ENCODE data around the gene STK17B. TPM values are rescaled to one million over a fixed set of nuclear protein-coding genes. Genes with fewer than 3 reads are reported as not detected.
A peak's percentile ranks its signal among the peaks of the same experiment; 100 is the strongest.

Gene STK17B
- total and polyA plus RNA-seq, 10 donors = 48.7 to 248 (median 186) TPM

DNA sequence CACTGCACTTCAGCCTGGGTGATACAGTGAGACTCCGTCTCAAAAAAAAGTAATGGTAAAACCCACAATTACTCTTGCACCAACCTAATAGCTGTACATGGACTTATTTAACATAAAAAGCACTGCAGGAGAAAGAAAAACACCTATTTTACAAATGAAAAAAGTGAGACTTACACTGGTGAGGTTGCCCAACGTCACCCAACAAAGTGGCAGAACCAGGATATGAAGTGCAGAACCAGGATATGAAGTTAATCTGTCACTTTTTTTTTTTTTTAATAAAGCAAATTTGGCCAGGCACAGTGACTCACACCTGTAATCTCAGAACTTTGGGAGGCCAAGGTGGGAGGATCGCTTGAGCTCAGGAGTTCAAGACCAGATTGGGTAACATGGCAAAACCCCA, 13.5 kb upstream of the STK17B start:
- WGBS, 5 donors = 85 to 93% (median 90%) methylated on average over 3 of the region's 3 CpGs
- H3K4me1 ChIP-seq = peaks cover 5 to 75% (median 27%) of the 10 kb centered on the region in 6 donors
- no peaks in the 10 kb centered on the region for H3K27me3 ChIP-seq (replicated peaks in 1 of 7)
- DNase-seq = no peak
- H3K9me3 ChIP-seq = peaks cover 0 to 4% (median 0%) of the 10 kb centered on the region in 8 donors
- intact Hi-C loops (cut with DNase I; ENCODE audit: low total_unique reads) = no loop called here
- H3K36me3 ChIP-seq = no peaks in the 10 kb centered on the region
- no peak overlapping the region for H3K4me3 ChIP-seq
- peak overlapping the region in 7 of 8 donors; percentile 46 to 87 (median 80) for H3K27ac ChIP-seq
- TF ChIP-seq POLR2AphosphoS5 (IDR thresholded peaks at IDR 0.05) = no peak
- TF ChIP-seq POLR2A (IDR thresholded peaks at IDR 0.05) = no peak
- TF ChIP-seq, protein P1, sequence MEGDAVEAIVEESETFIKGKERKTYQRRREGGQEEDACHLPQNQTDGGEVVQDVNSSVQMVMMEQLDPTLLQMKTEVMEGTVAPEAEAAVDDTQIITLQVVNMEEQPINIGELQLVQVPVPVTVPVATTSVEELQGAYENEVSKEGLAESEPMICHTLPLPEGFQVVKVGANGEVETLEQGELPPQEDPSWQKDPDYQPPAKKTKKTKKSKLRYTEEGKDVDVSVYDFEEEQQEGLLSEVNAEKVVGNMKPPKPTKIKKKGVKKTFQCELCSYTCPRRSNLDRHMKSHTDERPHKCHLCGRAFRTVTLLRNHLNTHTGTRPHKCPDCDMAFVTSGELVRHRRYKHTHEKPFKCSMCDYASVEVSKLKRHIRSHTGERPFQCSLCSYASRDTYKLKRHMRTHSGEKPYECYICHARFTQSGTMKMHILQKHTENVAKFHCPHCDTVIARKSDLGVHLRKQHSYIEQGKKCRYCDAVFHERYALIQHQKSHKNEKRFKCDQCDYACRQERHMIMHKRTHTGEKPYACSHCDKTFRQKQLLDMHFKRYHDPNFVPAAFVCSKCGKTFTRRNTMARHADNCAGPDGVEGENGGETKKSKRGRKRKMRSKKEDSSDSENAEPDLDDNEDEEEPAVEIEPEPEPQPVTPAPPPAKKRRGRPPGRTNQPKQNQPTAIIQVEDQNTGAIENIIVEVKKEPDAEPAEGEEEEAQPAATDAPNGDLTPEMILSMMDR (IDR thresholded peaks at IDR 0.05 in 8 of 11, conservative IDR thresholded peaks at IDR 0.05 in 3 of 11) = no peak

DNA sequence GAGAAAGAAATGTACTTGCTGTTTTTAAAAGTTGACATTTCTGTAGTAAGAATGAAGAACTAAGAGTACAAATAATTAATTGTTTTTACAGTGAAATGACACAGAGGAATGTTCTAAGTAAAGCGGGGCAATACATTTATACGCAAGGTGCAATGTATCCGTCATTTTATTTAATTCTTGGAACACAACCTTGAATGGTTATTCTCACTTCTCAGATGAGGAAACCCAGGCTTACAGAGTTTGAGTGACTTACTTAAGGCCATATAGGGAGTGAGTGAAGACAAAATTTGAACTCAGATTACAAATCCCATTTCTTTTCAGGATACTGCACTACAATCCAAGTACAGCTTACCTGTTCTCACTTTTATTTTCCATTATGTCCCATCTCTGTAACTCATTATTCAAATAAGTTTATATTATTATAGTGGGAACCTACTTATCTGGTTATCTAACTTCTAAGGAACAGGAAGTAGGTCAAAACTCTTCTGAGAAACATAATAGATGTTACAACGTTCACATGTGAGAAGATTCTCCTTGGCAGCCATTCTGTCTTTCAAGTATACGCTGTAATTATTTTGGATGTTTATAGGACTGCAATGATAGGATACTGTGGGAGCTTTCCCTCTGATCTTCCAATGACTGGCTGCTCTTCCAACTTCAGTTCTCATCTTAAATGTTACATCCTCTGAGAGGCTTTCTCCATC, 12.3 kb upstream of the STK17B start:
- TF ChIP-seq POLR2A (IDR thresholded peaks at IDR 0.05) (no peak), POLR2AphosphoS5 (IDR thresholded peaks at IDR 0.05) (no peak)
- TF ChIP-seq, protein P1 (IDR thresholded peaks at IDR 0.05 in 8 of 11, conservative IDR thresholded peaks at IDR 0.05 in 3 of 11) = no peak
- Histone ChIP-seq H3K27ac (peak overlapping the region; percentile 44 to 87 (median 77)), H3K9me3 (peaks cover 0 to 4% (median 0%) of the 10 kb centered on the region in 8 donors), H3K36me3 (no peaks in the 10 kb centered on the region), H3K4me1 (peaks cover 5 to 82% (median 33%) of the 10 kb centered on the region in 6 donors), H3K4me3 (no peak overlapping the region), H3K27me3 (replicated peaks in 1 of 7) (no peaks in the 10 kb centered on the region)
- intact Hi-C loops (cut with DNase I; ENCODE audit: low total_unique reads) = no loop called here
- DNase-seq = no peak
- 66 to 72% (median 67%) methylated on average over 5 of the region's 5 CpGs for WGBS, 5 donors

DNA sequence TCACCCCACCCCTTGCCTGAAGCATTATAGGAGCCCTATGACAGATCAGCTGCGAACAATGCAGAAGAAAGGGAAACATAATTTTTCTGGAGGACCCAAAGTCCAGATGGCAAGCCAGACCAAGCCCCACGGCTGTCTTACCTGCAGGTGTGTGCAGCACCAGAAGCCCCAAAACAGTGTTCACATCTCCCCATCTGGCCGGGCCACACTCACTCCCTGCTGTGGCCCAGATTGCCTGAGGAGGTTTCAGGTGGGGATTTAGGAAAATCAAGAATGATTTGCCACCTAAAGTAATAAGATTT, 11.7 kb upstream of the STK17B start:
- intact Hi-C loops (cut with DNase I; ENCODE audit: low total_unique reads) = no loop called here
- no peak for DNase-seq
- TF ChIP-seq POLR2AphosphoS5 (IDR thresholded peaks at IDR 0.05) (no peak), POLR2A (IDR thresholded peaks at IDR 0.05) (no peak)
- TF ChIP-seq, protein P1 (IDR thresholded peaks at IDR 0.05 in 8 of 11, conservative IDR thresholded peaks at IDR 0.05 in 3 of 11) = no peak
- 65 to 82% (median 70%) methylated on average over 3 of the region's 3 CpGs for WGBS, 5 donors
- Histone ChIP-seq H3K9me3 (peaks cover 0 to 4% (median 0%) of the 10 kb centered on the region in 8 donors), H3K27ac (peak overlapping the region; percentile 44 to 87 (median 77)), H3K4me3 (no peak overlapping the region), H3K36me3 (no peaks in the 10 kb centered on the region), H3K4me1 (peaks cover 5 to 82% (median 38%) of the 10 kb centered on the region in 6 donors), H3K27me3 (replicated peaks in 1 of 7) (no peaks in the 10 kb centered on the region)

DNA sequence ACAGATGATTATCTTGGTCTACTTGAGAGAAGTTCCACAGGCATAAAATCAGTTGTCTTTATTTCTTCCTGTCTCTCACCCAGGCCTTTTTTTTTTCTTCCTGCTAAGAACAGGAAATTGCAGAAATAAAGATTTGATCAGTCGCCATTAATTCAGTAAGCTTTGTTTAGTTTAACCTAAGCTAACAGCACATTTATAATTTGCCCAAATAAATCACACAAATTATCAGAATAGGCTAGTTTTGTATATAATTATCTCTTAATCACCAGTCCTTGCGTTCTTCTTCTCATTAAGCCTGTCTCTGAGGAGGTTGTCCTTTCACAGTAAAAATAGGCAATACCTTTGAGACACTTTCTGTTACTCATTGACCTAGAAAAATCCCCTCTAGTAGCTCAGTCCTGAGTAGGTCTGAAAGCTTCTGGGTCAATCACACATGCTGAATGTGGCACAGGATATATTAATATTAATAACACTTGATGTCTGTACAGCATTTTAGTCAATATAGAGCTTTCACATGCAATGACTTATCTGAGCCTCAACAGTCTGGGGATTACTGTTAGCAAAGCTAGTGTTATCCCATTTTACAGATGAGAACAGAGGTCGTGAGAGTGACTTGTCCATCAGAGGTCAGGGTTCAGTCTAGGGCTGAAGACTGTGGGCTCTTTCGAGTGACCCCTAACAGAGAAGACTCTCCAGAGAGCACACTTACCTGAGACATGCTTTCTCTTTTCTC, 11.2 kb upstream of the STK17B start:
- TF ChIP-seq POLR2AphosphoS5 (IDR thresholded peaks at IDR 0.05) (no peak), POLR2A (IDR thresholded peaks at IDR 0.05) (no peak)
- TF ChIP-seq, protein P1 (IDR thresholded peaks at IDR 0.05 in 8 of 11, conservative IDR thresholded peaks at IDR 0.05 in 3 of 11) = no peak
- Histone ChIP-seq H3K27me3 (replicated peaks in 1 of 7) (no peaks in the 10 kb centered on the region), H3K9me3 (peaks cover 0 to 4% (median 0%) of the 10 kb centered on the region in 8 donors), H3K4me3 (no peak overlapping the region), H3K4me1 (peaks cover 5 to 82% (median 42%) of the 10 kb centered on the region in 6 donors), H3K27ac (peak overlapping the region; percentile 44 to 87 (median 77)), H3K36me3 (no peaks in the 10 kb centered on the region)
- intact Hi-C loops (cut with DNase I; ENCODE audit: low total_unique reads) = no loop called here
- no peak for DNase-seq
- WGBS, 5 donors = 52 to 62% (median 57%) methylated on average over 4 of the region's 4 CpGs
